Activated CD4-positive, alpha-beta T cell treated with anti-CD3 and anti-CD28 coated beads, Interleukin-2, amount 50 U/mL, for 48 hours (primary cell): Measurements from ENCODE around the gene HACD1.

ENCODE experiments used
- DNase-seq, 2 experiments: peaks; one replicate each; pipeline ENCODE4 v3.0.0-alpha.2; 2020

HACD1 gene

DNA sequence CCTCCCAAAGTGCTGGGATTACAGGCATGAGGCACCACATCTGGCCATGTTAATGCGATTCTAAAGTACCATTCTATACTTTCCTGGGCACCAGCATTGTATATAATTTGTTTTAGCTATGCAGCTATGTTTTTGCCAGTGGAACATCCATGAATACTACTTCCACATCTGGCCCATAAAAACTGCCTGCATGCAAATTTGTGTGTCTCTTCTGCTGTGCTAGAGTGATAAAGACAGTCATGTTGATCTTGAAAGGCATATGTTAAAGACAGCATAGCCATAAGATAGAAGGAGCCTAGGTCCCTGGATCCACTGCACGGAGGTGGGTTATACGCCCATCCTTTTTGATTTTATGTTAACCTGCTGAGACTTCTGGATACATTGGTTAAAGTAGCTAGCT, 52.3 kb downstream of the HACD1 start:
- no peak for DNase-seq

DNA sequence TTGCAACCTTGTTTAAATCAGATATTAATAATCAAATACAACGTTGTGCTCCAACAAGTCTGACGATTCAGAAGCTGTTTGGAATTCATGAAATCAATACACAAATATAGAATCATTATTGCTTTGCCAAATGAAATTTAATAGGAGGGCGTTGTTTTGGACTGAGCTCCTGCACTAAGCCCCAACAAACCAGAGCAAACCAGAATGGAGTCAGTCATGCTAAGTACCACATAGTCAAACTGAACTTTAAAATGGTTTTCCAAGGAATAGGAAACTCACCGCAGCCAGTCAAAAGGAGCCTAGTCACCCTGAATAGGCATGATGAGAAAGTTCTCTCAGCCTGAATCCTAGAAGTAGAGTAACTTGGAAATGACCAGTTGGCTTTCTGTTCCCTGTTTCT, 53.7 kb downstream of the HACD1 start:
- no peak for DNase-seq

DNA sequence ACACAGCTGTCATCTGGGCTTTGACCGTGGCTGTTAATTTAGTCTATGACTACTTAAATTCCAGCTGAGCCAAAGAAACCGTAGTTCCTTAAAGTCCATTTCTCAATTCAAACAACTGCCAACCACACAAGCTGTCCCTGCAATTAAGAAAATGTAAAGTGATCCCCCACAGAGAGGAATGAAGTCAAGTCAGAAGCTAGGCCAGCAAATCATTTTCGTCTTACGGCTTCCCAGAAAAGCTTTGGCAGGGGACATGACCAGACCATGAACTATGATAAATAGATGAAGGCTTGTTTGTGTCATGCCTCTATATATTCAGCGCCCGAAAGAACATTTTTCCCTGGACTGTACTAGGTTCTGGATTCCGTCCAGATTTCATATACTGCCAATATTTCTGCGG, 54.6 kb downstream of the HACD1 start:
- no peak for DNase-seq

DNA sequence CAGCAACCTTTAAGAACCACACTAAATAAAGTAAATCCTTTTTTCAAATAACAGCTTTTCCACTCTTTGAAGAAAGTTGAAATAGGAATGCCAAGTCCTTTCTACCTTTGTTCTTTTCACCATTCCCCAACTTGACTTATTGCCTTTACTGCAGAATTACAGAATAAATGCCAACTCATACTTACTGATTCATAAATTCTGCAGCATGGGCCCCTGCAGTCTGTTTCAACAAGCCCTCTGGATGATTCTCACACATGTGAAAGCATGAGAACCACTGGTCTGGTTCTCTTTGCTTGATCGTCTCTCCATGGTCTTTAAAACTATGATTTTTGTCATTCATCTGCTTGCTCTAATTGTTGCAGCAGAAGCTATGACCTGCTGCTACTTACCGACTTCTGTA, 56.1 kb downstream of the HACD1 start:
- no peak for DNase-seq

DNA sequence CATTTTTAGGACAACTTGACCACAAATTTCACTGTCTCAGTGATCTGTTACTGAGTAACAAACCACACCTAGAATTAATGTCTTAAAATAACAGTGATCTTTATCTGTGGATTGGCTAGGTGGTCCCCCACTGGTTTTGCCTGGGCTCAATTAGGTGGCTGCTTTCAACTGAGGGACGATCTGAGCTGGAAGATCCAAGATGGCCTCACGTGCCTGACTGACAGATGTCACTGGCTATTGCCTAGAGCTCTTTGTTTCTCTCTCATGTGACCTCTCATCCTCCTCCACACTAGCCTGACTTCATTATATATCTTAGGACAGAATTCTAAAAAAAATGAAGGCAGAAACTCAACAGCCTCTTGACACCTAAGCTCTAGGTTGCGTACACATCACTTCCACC, 59.7 kb downstream of the HACD1 start:
- DNase-seq = no peak

DNA sequence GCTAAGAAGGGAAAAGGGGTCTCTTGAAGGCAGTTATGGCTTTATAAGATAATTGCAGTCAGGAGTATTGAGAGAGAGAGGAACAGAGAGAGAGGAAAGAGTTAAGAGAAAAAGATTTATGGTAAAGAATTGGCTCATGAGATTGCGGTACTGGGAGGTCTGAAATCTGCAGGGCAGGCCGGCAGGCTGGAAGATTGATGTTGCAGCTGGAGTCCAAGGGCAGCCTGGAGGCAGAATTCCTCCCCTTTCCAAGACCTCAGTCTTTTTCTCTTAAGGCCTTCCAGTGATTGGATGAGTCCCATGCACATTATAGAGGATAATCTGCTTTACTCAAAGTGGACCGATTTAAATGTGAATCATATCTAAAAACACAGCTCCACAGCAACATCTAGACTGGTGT, 68.4 kb downstream of the HACD1 start:
- DNase-seq = no peak

DNA sequence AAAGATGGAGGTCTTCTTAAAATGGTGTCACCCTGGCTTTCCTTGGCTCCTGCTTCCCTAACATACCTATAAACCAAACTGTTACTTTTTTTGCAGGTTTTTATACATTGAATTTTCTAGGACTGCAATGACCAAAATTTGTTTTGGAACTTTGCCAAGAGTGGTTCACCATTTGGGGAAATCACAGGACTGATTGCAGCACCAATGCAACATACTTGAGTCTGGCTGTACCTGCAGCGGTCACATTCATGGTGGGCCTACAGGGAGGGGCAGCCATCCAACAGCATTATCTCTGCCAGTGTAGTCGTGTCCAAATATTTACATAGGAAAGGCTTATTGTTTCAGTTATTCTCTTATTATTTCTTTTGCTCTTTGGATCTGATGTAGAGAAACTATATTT, 69.0 kb downstream of the HACD1 start:
- DNase-seq = no peak

DNA sequence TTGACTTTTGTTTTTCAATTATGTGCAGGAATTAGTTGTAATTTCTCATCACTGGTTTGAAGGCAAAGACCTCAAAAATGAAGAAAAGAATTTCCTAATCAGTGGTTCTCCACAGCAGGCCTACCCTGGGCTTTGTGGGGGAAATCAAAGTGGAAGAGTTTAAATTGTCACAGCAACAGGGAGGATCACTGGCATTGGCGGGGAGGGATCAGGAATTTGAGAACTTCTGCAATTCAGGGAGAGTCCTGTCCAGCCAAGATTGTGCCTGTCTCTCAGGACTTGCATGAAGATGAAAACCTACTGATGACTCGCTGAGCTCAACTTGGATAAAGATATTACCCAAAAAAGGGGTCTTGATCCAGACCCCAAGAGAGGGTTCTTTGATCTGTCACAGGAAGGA, 70.1 kb downstream of the HACD1 start:
- no peak for DNase-seq

DNA sequence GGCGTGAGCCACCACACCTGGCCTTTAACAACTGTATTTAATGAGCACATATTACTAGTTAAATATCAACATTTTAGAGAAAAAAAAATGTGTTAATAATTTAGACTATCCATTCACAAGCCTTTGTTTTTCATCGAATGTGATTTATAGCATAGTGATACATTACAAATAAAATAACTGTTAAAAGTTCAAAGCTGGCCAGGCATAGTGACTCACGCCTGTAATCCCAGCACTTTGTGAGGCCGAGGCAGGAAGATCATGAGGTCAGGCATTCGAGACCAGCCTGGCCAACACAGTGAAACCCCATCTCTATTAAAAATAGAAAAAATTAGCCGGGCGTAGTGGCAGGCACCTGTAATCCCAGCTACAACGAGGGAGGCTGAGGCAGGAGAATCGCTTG, 72.7 kb downstream of the HACD1 start:
- no peak for DNase-seq
